T-helper 1 cell treated with Interleukin-12 subunit alpha and Interleukin-12 subunit beta and Interleukin-4 antibody, amounts not matched to agents 30 ng/mL and 1 ng/mL, for 36 hours (primary cell): ENCODE measurements around the gene PABPN1. TPM values are rescaled to one million over a fixed set of nuclear protein-coding genes. Genes with fewer than 3 reads are reported as not detected.

Source experiments
- intact Hi-C: fragments of 100-400 bp; cut with micrococcal nuclease; formaldehyde crosslinking; loops from one replicate; pipeline ENCODE4 v1.15.1; 2024
- total RNA-seq: library from RNA; stranded (reverse); gene quantifications from 2 replicates; pipeline ENCODE4 v1.2.3, GENCODE V29; 2022

The PABPN1 gene
- total RNA-seq, 1 donor from 2014 or later: 193 TPM

DNA sequence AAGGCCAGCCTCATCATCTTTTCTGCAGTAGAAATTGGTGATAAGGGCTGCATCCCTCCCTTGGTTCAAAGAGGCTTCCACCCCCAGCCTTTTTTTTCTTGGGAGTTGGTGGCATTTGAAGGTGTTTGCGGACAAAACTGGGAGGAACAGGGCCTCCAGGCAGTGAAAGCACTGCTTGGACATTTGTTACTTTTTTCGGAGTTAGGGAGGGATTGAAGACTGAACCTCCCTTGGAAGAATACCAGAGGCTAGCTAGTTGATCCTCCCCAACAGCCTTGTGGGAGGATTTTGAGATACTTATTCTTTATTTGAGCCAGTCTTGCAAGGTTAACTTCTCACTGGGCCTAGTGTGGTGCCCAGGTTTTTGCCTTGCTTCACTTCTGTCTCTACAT is 3.2 kb downstream of the PABPN1 start:
- intact Hi-C loops: loop anchor here (5.0 to 10.0 kb wide), 5 partner anchors 452 to 1350 kb away; partner anchors contain the start of genes CHMP4A, DAD1, LRP10 and SDR39U1

DNA sequence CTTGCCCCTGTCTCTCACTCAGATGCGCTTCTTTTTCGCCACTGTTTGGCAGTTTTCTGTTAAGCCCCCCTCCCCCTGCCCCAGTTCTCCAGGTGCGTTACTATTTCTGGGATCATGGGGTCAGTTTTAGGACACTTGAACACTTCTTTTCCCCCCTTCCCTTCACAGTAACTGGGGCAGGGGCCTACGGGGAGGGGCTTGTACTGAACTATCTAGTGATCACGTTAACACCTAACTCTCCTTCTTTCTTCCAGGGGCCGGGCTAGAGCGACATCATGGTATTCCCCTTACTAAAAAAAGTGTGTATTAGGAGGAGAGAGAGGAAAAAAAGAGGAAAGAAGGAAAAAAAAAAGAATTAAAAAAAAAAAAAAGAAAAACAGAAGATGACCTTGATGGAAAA is 3.7 kb downstream of the PABPN1 start:
- intact Hi-C loops: loop anchor here (5.0 to 10.0 kb wide), 5 partner anchors 453 to 1350 kb away; partner anchors contain the start of genes CHMP4A, DAD1, LRP10 and SDR39U1

GRCh38 chr14:23325746-23326145 is 4.5 kb downstream of the PABPN1 start:
- intact Hi-C loops: loop anchor here (10.0 kb wide), 2 partner anchors 741 to 1349 kb away; partner anchors contain the start of gene DAD1

- intact Hi-C loops: loop anchor here (10.0 kb wide), 2 partner anchors 742 to 1348 kb away; partner anchors contain the start of gene DAD1
Measured at GRCh38 chr14:23326491-23327332, 5.5 kb downstream of the PABPN1 start.

DNA sequence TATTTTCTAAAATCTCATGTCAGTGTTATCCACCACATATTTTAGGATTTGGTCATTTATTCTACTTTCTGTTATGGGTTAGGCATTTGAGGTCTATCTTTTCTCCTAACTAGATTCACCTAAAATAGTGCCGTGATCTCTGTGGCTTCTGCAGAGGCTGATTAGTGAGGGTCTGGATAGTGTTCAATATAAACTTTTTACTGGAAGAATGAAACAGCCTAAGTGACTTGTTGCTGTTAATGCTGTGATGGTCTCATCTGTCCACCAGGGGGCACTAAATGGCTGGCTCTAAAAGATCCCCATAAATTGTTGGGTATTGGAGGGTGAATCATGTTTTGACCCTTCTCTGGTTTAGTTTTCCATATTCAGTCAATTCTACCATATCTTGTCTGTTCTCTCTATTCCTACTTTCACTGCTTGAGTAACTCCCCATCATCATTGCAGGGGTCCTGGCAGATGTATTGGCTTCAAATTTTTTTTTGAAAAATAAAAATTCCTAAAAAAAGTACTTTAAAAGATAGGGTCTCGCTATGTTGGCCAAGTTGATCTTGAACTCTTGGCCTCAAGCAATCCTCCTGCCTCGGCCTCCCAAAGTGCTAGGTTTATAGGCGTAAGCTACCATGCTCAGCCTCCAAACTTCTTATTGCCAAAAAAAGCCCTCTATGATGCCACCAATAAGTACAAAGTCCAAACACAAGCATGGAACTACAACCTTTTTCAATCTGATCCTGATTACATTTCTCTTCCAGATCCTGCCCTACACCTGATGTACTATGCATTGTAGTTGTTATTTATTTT is 6.9 kb downstream of the PABPN1 start:
- intact Hi-C loops: loop anchor here (1.0 to 10.0 kb wide), 7 partner anchors 52 to 1347 kb away; partner anchors contain the start of genes DAD1 and NGDN

DNA sequence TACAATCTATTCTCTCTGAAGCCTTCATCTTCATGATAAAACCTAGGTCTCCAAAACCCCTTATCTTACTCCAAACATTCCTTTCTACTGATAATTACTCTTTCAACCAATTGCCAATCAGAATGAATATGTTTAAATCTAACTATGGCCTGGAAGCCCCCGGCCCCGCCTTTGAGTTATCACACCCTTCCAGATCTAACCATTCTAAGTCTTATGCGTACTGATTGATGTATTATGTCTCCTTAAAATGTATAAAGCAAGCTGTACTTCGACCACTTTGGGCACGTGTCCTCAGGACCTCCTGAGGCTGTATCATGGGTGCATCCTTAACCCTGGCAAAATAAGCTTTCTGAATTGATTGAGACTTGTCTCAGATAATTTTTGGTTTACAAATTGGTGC is 14.4 kb downstream of the PABPN1 start:
- intact Hi-C loops: no loop called here

DNA sequence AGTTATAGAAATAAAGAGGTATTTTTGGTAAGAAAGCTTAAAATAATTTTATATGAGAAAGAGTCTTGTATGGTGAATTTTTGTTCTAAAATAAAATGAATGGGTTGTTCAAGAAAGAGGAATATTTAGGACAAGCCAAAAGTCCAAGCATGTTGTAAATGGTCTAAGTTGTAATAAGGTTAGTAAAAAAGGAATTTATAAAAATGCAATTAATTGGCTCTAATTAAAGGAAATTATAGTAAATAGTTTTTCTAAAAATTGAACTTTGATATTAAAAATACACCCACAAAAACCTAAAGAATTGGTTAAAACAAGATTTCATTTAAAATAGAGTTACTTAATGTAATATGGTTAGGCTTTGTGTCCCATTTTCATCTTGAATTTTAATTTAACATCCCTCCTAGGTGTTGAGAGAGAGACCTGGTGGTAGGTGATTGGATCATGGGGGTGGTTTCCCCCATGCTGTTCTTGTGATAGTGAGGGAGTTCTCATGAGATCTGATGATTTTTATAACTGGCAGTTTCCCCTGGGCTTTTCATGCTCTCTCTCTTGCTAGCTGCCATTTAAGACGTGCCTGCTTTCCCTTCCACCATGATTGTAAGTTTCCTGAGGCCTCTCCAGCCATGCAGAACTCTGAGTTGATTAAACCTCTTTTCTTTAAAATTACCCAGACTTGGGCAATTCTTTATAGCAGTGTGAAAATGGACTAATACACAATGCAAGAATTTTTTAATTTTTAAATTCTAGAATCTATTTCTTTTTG is 18.4 kb downstream of the PABPN1 start:
- intact Hi-C loops: no loop called here

- intact Hi-C loops: no loop called here
Measured at GRCh38 chr14:23344481-23344880, 23.2 kb downstream of the PABPN1 start.

GRCh38 chr14:23345987-23346692 is 24.9 kb downstream of the PABPN1 start:
- intact Hi-C loops: no loop called here

DNA sequence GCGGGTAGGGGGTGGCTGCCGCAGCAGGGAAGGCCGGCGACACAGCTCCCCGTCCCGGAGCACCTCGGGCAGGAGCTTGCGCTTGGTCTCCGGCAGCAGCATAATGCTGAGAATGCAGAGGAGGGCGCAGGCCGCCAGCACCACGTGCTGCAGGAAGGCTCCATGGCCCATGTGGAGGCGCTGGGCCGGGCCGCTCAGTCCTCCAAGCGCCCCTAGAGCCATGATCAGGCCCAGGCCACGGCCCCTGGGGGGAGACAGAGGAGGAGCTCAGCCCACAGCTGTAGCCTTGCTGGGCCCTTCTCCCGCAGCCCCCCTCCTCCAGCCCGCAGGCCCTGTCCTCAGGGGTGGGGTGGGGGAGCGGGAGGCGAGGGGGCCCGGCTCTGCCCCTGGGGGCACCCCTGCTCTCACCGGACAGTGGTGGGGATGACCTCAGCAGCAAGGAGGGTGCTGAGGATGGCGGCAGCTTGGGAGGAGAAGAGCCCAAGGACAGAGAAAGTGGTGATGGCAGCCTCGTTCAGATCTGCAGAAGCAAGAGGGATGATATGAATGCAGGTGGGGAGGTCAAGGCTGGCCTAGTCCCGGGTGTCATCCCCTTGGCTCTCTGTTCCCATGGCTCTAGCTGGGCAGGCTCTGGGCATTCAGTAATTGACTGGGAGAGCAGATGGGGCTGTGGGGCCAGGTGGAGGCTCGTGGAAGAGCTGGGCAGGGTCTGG is 25.6 kb downstream of the PABPN1 start:
- intact Hi-C loops: no loop called here

DNA sequence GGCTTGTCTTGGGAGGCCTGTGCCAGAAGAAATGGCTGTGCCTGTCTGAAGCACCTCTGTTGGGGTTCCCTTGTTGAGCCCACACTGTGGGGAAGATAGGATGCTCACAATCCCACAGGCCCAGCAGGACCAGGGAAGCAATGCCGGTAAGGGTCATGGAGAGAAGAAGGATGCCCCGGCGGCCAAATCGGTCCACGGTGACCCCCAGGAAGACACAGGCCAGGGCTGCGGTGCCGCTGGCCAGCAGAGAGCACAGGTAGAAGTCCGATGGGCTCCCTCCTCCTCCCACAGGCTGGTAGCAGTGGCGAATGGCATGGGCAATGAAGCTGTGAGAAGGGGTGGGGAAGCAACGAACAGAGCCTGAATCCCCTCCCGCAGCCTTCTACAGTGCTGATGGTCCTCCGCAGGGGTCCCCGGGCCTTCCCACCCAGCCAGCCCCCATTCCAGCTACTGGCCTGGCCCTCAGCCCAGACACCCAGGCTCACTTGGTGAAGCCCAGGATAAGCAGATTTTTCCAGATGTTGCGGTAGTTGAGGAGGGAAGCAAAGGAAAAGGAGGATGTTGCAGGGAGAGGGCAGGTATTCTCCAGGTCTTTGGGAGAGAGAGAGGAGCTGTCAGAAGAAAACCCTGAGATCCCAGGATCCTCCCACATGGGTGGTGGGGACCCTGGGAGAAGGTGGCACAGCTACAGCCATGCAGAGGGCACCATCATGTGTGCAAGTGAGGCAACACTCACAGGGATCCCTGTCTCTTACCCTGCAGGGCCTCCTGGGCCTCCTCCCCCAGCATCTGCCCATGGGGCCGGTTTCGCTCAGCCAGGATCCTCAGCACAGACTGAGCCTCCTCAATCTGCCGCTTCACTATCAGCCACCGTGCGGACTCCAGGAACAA is 26.4 kb downstream of the PABPN1 start:
- intact Hi-C loops: no loop called here

DNA sequence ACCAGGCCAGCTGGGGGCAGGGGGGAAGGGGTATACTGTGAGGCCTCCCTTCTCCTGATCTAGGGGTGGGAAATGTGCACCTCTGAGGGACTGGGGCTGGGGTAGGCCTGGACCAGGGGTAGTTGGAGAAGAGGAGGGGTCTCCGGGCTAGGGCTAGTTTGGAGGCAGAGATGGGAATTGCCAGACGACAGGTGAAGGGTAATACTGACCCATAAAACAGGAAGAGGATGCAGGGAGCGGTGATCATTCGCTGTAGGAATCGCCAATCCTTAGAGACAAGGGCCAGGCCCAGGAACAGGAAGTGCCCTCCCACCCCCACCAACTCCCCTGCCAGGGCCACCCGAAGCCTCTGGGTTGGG is 27.0 kb downstream of the PABPN1 start:
- intact Hi-C loops: no loop called here

DNA sequence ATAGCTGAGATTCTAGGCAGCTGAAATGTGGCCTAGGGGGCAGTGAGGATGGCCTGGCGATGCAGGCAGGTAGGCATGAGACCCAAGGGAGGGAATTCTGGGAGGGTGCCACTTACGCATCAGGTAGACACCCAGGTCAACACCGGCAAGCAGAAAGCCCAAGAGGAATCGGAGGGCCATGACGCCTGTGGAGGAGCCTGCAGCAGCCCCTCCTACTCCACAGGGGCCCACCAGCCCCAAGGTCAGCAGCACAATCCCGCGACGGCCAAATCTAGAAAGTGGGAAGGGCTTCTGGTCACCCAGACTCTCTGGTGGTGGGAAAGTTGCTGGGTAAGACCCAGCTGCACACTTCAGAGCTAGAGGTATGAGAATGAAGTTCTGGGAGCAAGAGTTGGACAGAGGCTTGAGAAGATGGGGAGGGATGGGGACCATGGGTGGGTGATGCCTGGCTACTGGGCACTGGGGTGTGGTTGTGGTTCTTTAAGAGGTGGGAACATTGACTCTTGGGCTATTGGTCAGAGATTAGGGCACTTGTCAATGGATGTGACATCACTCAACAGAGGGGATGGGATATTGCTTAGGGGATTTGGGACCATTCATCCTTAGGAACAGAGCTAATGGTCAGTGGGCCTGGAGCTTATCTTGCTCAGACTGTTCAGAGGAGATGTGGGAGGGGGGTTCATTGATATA is 28.0 kb downstream of the PABPN1 start:
- intact Hi-C loops: no loop called here

DNA sequence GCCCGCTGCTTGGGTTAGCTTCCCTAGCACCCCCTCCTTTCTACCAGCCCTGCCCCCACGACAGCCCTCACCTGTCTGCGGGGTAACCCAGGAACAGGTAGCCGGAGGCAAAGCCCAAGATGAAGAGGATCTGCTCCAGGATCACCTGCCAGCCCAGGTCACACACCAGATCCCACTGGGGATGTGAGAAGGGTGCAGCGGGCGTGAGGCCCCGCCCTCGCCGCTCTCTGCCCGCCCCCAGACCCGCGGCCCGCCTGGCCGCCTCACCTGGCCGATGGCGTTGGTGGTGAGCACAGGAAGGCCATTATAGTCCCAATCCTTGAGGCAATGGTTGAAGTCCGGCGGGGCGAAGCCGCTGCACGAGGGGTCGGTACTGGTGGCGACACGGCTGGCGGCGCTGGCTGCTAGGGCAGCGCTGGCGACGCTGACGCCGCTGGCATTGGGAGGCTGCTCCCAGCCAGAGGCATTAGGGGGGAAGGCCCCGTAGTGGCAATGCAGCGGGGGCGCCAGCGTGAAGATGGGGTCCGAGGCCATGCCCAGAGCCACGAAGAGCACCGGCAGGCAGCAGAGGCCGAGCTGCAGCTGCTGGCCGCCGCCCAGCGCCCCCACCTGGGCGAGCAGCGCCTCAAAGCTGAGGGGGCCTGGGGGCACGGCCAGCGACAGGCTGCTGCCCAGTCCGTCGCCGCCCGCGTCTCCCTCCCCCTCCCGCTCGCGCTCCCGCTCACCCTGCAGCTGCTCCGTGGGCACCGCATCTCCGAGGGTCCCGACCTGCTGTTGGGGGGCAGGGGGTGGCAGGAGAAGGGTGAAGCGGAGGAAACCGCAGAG is 30.6 kb downstream of the PABPN1 start:
- intact Hi-C loops: loop anchor here (2.0 kb wide), 1 partner anchor 51 kb away; no protein-coding TSS in a partner anchor

DNA sequence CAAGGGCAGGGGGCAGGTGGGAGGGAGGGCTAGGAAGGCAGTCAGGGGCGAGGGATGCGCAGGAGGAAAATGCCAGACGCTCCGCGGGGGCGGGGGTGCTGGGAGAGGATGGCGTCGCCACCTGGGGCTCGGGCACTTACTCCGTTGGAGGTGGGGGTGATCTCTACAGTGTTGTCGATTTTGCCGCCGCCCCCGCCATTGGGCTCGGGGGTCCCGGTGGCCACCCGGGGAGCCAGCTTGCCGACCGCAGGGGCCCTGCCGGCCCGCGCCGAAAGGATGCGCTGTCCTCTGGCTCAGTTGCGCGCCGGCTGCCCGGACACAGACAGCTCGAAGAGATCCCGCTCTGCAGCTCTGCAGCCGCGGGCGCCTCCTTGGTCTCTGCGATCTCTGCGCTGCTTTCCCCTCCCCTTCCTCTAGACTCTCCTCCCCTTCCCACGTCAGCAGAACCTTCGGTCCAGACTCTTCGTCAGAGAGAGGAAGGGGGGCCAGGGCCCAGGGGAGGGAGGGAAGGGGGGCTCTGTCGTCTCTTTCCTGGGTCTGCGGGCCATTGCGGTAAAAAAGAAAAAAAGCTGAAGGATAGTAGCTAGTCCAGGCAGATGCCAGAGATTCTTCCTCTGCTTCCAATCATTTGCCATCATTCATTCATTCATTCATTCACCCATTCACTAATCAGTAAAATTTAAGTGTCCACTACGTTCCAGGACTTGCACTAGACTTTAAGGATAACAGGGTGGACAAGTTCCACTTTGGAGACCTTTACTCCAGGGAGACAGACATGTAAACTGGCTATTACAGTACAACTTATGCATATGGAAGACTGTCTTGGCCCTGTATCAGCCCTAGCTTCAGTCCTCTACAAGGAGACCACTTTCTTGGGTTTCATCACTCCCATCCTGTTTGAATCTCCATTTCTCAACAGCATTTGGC is 31.5 kb downstream of the PABPN1 start, which contains the start of gene SLC22A17:
SLC22A17 (minus strand) TSS at position 382 of the 927 bp plus-strand sequence.
- intact Hi-C loops: loop anchor here (2.0 kb wide), 1 partner anchor 52 kb away; no protein-coding TSS in a partner anchor

GRCh38 chr14:23353433-23353780 is 32.1 kb downstream of the PABPN1 start:
- intact Hi-C loops: loop anchor here (2.0 kb wide), 1 partner anchor 53 kb away; no protein-coding TSS in a partner anchor
